KMS-11 (cell line): Measurements from ENCODE around the gene CBLN3.
"Not testable (repeated sequence)": the region's sequence is repeated elsewhere in the genome, so short reads cannot be mapped to it uniquely, and the experiment has no call there.

Source experiments
- H2AFZ ChIP-seq: fragments of 200-600 bp; sonication (generic); 2 replicates; pipeline ENCODE4 v1.6.1; 2016; ENCODE audit warnings: antibody characterized with exemption, mixed run types, low read depth
- H3K27ac ChIP-seq: fragments of 200-600 bp; sonication (generic); 2 replicates; pipeline ENCODE4 v1.6.1; 2016; ENCODE audit warnings: mild to moderate bottlenecking, mixed run types
- H3K27me3 ChIP-seq: fragments of 200-600 bp; sonication (generic); 2 replicates; pipeline ENCODE4 v1.6.1; 2017; ENCODE audit warnings: mild to moderate bottlenecking, low read depth, mixed run types, moderate library complexity; ENCODE audit not compliant: insufficient read depth
- H3K36me3 ChIP-seq: fragments of 200-600 bp; sonication (generic); 2 replicates; pipeline ENCODE4 v1.6.1; 2017; ENCODE audit warnings: mild to moderate bottlenecking, mixed run types; ENCODE audit not compliant: insufficient read depth
- H3K4me1 ChIP-seq: fragments of 200-600 bp; sonication (generic); 2 replicates; pipeline ENCODE4 v1.6.1; 2016; ENCODE audit warnings: mild to moderate bottlenecking, low read depth, mixed run types; ENCODE audit not compliant: poor library complexity, severe bottlenecking
- H3K4me2 ChIP-seq: fragments of 200-600 bp; sonication (generic); 2 replicates; pipeline ENCODE4 v1.7.0; 2016; ENCODE audit warnings: mild to moderate bottlenecking, mixed run types
- H3K4me3 ChIP-seq: fragments of 200-600 bp; sonication (generic); IDR thresholded peaks from 2 replicates; pipeline ENCODE4 v1.6.1; 2017; ENCODE audit warnings: low read depth, low read length, mixed read lengths; ENCODE audit not compliant: insufficient read depth
- H3K79me2 ChIP-seq: fragments of 200-600 bp; sonication (generic); 2 replicates; pipeline ENCODE4 v1.6.1; 2016; ENCODE audit warnings: low read depth, mixed run types; ENCODE audit not compliant: insufficient read depth
- H3K9ac ChIP-seq: fragments of 200-600 bp; sonication (generic); 2 replicates; pipeline ENCODE4 v1.6.1; 2016; ENCODE audit warnings: mild to moderate bottlenecking, mixed run types
- H4K20me1 ChIP-seq: fragments of 200-600 bp; sonication (generic); 2 replicates; pipeline ENCODE4 v1.6.1; 2016; ENCODE audit warnings: mild to moderate bottlenecking, mixed run types; ENCODE audit not compliant: insufficient read depth
- CTCF ChIP-seq: fragments of 200-600 bp; sonication (generic); conservative IDR thresholded peaks from 2 replicates; pipeline ENCODE4 v1.6.1; 2017; ENCODE audit warnings: low read depth, mild to moderate bottlenecking, antibody characterized with exemption, low read length, moderate library complexity, mixed read lengths

CBLN3 gene

DNA sequence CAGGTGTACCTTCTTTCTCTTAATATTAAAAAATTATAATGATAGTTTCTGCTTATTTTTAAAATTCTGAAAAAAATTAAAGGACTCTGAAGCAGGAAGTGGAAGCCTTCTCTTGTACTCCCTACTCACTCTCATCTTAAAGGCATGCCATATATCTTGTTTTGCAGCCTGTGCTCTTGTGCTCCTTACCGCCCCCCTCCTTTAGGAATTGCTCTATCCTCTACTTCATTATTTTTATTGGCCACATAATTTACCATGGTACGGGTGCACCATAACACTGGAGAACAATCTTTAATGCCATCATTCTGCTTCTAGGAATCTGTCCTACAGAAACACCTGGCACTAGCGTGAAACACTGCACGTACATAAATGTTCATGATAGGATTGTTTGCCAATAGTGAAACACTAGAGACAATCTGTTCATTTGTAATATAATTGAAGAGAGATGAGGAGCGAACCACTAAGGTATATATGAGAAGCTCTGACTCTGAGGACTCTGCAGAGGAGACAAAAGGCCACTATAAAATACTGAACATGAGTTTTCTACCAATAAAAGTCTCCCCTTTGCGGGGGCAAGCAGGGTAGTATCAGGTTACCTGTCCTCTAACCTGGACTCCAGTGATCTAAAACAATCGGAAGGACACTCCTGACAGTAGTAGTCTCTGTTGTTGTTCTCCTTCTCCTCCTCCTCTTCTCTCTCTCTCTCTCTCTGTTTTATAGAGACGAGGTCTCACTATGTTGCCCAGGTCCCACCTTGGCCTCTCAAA is 37.0 kb downstream of the CBLN3 start:
- Histone ChIP-seq H3K4me2 (no peak overlapping the region), H4K20me1 (no peaks in the 10 kb centered on the region), H3K4me1 (no peaks in the 10 kb centered on the region), H3K4me3 (no peak overlapping the region), H2AFZ (no peak overlapping the region), H3K9ac (no peak overlapping the region), H3K36me3 (no peaks in the 10 kb centered on the region), H3K27ac (no peak overlapping the region), H3K27me3 (no peaks in the 10 kb centered on the region), H3K79me2 (no peaks in the 10 kb centered on the region)
- TF ChIP-seq CTCF: no peak

GRCh38 chr14:24390701-24391468 is 38.6 kb downstream of the CBLN3 start:
- H3K4me1 ChIP-seq: no peaks in the 10 kb centered on the region
- no peaks in the 10 kb centered on the region for H3K79me2 ChIP-seq
- H2AFZ ChIP-seq: no peak overlapping the region
- H3K27ac ChIP-seq: no peak overlapping the region
- H3K4me3 ChIP-seq: no peak overlapping the region
- H4K20me1 ChIP-seq: no peaks in the 10 kb centered on the region
- H3K4me2 ChIP-seq: no peak overlapping the region
- no peaks in the 10 kb centered on the region for H3K27me3 ChIP-seq
- no peak overlapping the region for H3K9ac ChIP-seq
- no peaks in the 10 kb centered on the region for H3K36me3 ChIP-seq
- TF ChIP-seq CTCF: no peak

DNA sequence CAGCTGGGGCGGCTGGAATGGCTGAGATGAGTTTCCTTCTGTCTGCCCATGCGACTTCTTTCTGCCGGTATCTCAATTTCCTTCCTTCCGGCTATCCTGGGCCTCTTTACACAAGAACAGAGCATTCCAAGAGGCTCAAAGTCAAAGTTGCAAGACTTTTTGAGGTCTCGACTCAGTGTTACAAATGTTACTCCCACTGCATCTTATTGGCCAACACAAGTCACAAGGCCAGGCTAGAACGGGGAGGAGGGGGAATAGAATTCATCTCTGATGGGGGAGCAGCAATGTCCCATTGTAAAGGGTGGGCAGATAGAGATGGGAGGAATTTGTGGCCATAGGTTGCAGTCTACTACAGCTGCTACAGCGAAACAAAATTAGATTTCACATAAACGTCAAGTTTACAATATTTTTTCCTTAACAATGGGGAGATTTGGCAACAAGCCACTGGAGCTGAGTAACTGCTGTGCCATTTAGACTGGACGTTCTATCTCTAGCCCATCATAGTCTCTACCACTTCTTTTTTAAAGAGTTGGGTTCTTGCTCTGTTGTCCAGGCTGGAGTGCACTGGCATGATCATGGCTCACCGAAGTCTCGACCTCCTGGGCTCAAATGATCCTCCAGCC is 40.1 kb downstream of the CBLN3 start:
- H3K9ac ChIP-seq: no peak overlapping the region
- no peaks in the 10 kb centered on the region for H3K4me1 ChIP-seq
- no peaks in the 10 kb centered on the region for H3K27me3 ChIP-seq
- no peaks in the 10 kb centered on the region for H3K36me3 ChIP-seq
- no peaks in the 10 kb centered on the region for H4K20me1 ChIP-seq
- no peak for TF ChIP-seq CTCF
- H3K79me2 ChIP-seq: no peaks in the 10 kb centered on the region
- no peak overlapping the region for H3K27ac ChIP-seq
- no peak overlapping the region for H2AFZ ChIP-seq
- no peak overlapping the region for H3K4me2 ChIP-seq
- no peak overlapping the region for H3K4me3 ChIP-seq

DNA sequence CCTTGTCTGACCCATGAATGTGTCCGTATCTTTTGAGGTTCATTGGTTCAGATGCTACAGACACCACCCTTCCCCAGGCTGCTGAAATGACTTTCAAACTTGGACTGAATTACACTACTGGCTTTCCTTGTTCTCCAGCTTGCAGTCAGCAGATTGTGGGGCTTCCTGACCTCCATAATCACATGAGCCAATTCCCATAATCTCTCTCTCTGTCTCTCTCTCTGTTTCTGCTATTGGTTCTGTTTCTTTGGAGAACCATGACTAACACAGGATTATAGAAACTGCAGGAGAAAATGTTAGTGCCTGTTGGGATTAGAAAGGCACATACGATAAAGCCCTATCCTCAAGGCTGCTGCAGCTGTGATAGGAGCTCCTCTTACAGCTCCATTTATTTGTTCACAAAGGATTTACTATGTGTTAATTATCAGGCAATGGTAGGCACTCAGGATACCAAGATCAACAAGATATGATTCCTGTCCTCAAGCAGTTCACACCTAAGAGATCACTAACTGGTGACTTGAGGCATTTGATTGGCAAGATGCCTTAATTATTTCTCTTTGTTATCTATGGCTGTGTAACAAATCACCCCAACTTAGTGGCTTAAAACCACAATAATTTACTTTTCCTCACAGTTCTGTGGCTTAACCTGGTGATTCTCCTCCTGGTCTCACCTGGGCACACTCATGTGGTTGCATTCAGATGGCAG is 40.8 kb downstream of the CBLN3 start:
- H3K79me2 ChIP-seq: no peaks in the 10 kb centered on the region
- no peak overlapping the region for H3K4me3 ChIP-seq
- no peaks in the 10 kb centered on the region for H3K4me1 ChIP-seq
- H3K27ac ChIP-seq: no peak overlapping the region
- H2AFZ ChIP-seq: no peak overlapping the region
- H3K4me2 ChIP-seq: no peak overlapping the region
- H3K9ac ChIP-seq: no peak overlapping the region
- TF ChIP-seq CTCF: no peak
- H3K36me3 ChIP-seq: no peaks in the 10 kb centered on the region
- H4K20me1 ChIP-seq: no peaks in the 10 kb centered on the region
- H3K27me3 ChIP-seq: no peaks in the 10 kb centered on the region

- H3K27ac ChIP-seq, H3K79me2 ChIP-seq, H3K4me3 ChIP-seq, H2AFZ ChIP-seq, H3K9ac ChIP-seq, H4K20me1 ChIP-seq, H3K4me1 ChIP-seq, H3K27me3 ChIP-seq, H3K4me2 ChIP-seq, H3K36me3 ChIP-seq: not testable (repeated sequence)
Measured at GRCh38 chr14:24387579-24387978, 41.9 kb downstream of the CBLN3 start.
